C4-2B (cell line): Measurements from ENCODE around the gene VTI1A.
A peak's percentile ranks its signal among the peaks of the same experiment; 100 is the strongest.

Experiments used
- H3K27ac ChIP-seq: fragments of 450-650 bp; 2 replicates; pipeline ENCODE4 v1.5.1; 2017
- ZFX ChIP-seq: fragments of 450-650 bp; IDR thresholded peaks from 2 replicates; pipeline ENCODE4 v1.6.1; 2017
- TF ChIP-seq, protein P1 (sequence below): fragments of 450-650 bp; conservative IDR thresholded peaks from 2 replicates; pipeline ENCODE4 v1.5.1; 2017; ENCODE audit warnings: mild to moderate bottlenecking

VTI1A gene

DNA sequence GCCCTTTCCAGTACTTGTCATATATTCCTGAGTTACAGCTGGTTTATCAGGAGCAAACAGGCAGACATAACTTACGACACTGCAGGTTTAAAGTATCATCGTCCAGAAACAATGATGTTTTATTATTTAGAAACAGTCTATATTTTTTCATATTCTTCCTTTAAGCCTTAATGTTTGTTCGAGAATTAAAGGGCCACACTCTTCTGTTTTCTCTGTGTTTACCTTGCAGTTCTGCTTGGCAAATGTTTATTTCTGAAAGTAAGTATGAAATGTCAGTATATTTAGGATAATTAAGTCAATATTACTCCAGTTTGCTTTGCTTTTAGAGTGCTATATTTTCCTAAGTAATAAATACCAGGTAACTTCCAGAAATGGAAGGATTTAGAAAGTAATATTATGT lies 115.1 kb downstream of the VTI1A start:
- no peak overlapping the region for H3K27ac ChIP-seq
- TF ChIP-seq ZFX: no peak
- TF ChIP-seq, protein P1, sequence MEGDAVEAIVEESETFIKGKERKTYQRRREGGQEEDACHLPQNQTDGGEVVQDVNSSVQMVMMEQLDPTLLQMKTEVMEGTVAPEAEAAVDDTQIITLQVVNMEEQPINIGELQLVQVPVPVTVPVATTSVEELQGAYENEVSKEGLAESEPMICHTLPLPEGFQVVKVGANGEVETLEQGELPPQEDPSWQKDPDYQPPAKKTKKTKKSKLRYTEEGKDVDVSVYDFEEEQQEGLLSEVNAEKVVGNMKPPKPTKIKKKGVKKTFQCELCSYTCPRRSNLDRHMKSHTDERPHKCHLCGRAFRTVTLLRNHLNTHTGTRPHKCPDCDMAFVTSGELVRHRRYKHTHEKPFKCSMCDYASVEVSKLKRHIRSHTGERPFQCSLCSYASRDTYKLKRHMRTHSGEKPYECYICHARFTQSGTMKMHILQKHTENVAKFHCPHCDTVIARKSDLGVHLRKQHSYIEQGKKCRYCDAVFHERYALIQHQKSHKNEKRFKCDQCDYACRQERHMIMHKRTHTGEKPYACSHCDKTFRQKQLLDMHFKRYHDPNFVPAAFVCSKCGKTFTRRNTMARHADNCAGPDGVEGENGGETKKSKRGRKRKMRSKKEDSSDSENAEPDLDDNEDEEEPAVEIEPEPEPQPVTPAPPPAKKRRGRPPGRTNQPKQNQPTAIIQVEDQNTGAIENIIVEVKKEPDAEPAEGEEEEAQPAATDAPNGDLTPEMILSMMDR: no peak

DNA sequence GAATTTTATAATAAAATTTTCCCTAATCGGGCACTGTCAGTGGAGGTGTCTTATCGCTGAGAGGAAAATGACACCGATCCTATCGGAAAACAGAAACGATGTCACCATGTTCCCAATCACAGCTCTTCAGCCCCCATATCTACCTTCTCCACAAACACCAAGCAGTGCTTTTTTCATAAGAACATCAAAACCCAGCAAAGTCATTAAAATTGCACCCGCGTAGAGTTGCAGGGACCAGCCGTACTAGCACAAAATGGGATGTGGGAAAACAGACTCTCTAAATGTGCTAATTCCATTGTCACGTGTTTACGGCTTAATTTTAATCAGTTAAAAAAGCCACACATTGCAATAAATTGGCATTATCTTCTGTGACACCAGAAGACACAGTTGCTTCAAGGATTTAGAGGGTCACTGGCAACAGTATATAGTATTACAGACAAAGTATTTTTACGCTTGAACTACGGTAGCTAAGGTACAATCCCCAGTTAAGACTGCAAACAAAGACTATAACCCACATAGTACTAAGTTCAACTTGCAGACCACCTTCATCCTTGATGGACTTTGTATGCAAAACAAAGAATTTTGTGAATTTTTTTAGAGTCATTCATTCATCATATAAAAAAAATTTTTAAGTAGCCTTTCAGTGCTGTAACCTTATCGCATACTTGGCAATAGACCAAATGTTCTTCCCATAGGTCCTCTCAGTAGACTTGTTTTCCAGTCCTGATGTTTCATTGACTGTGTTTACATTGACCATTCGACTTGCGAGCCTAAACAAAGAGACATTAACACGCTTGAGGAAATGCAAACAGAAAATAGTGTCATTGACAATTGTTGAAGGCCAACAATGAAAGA lies 116.0 kb downstream of the VTI1A start:
- no peak overlapping the region for H3K27ac ChIP-seq
- no peak for TF ChIP-seq ZFX
- TF ChIP-seq, protein P1: no peak

DNA sequence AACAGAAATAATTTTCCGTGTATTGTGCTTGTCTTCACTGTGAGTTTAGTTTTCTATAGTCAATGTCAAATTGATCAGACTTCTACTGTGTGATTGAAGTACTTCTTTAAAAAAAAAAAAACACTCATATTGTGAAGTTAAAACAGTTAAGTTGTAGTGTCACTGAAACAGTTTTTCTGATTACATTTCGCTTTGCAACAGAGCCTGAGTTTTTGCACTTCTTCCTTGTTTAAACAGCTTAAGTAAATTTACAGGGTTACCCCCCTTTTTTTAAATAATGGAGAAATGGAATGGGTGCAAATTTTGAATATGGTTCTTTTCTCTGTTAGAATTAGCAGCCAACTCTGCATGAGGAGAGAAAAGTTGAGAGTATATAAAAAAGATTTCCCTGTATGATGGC lies 117.3 kb downstream of the VTI1A start:
- TF ChIP-seq, protein P1: no peak
- TF ChIP-seq ZFX: no peak
- no peak overlapping the region for H3K27ac ChIP-seq

- TF ChIP-seq, protein P1: peak; percentile 94
- TF ChIP-seq ZFX: no peak
- no peak overlapping the region for H3K27ac ChIP-seq
These were observed 118.5 kb downstream of the VTI1A start for GRCh38 chr10:112565434-112566053.

DNA sequence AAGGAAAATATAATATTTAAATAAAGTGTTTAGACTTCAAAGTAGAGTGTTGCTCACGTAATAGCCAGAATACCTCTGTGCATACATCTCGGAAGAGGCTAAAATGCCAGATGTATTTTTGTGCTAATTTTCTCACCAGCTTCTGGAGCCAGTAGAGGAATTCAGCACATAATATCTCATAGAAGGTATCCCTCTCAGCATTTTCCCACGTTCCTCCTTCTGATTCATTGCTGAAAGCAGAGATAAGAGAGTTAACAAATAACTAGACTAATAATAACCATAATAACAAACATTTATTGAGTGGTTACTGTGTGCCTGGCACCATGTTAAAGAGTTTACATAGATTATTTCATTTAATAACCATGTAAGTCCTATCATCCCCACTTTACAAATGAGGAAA lies 123.6 kb downstream of the VTI1A start:
- TF ChIP-seq ZFX: no peak
- TF ChIP-seq, protein P1: no peak
- no peak overlapping the region for H3K27ac ChIP-seq

DNA sequence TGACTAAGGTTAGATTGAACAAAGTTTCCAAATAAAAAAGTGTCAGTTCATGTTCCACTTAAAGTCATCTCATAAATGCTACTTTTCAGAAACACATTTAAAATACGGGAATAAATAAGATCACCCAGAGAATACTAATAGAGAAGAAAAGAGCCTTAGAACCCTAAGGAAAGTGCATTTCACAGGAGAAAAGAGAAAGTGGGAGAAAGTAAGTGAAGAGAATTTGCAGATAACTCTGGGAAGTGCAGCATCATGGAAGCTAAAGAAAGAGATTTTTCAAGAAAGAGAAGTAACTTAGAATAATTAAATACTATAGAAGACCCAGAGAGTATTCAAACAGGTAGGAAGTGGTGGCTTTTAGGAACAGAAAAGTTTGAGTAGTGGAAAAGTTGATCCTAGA lies 132.6 kb downstream of the VTI1A start:
- TF ChIP-seq ZFX: no peak
- TF ChIP-seq, protein P1: no peak
- H3K27ac ChIP-seq: no peak overlapping the region

- H3K27ac ChIP-seq: no peak overlapping the region
- TF ChIP-seq, protein P1: no peak
- no peak for TF ChIP-seq ZFX
These were observed 133.3 kb downstream of the VTI1A start for GRCh38 chr10:112580267-112580666.
